HG02759 (cell line): ENCODE measurements around the gene NRIP1.
"Not testable (repeated sequence)": the region's sequence is repeated elsewhere in the genome, so short reads cannot be mapped to it uniquely, and the experiment has no call there.

Experiments used
- ATAC-seq: cut with Tn5 transposase; IDR thresholded peaks from one replicate; pipeline ENCODE4 v1.9.1; 2021; ENCODE audit warnings: mild to moderate bottlenecking, moderate library complexity; ENCODE audit not compliant: unreplicated experiment

NRIP1 gene

GRCh38 chr21:14982336-14982735 is 82.5 kb downstream of the NRIP1 start:
- no peak for ATAC-seq

GRCh38 chr21:14981246-14981645 is 83.6 kb downstream of the NRIP1 start:
- ATAC-seq, result no peak

GRCh38 chr21:14979264-14979663 is 85.5 kb downstream of the NRIP1 start:
- no peak for ATAC-seq

- no peak for ATAC-seq
Measured at GRCh38 chr21:14977814-14978213, 87.0 kb downstream of the NRIP1 start.

- no peak for ATAC-seq
Measured at GRCh38 chr21:14975136-14975919, 89.5 kb downstream of the NRIP1 start.

GRCh38 chr21:14972678-14973077 is 92.1 kb downstream of the NRIP1 start:
- no peak for ATAC-seq

GRCh38 chr21:14968821-14969220 is 96.0 kb downstream of the NRIP1 start:
- ATAC-seq, result no peak

- no peak for ATAC-seq
Measured at GRCh38 chr21:14968029-14968428, 96.8 kb downstream of the NRIP1 start.

- ATAC-seq, result no peak
Measured at GRCh38 chr21:14964621-14965020, 100.2 kb downstream of the NRIP1 start.

- no peak for ATAC-seq
Measured at GRCh38 chr21:14962217-14962616, 102.6 kb downstream of the NRIP1 start.

GRCh38 chr21:14961502-14961901 is 103.3 kb downstream of the NRIP1 start:
- no peak for ATAC-seq

- ATAC-seq, result no peak
Measured at GRCh38 chr21:14959343-14959742, 105.5 kb downstream of the NRIP1 start.

- no peak for ATAC-seq
Measured at GRCh38 chr21:14957836-14958235, 107.0 kb downstream of the NRIP1 start.

- ATAC-seq, result no peak
Measured at GRCh38 chr21:14956807-14957206, 108.0 kb downstream of the NRIP1 start.

- ATAC-seq, result no peak
Measured at GRCh38 chr21:14955936-14956520, 108.8 kb downstream of the NRIP1 start.

- no peak for ATAC-seq
Measured at GRCh38 chr21:14952916-14953315, 111.9 kb downstream of the NRIP1 start.

- ATAC-seq, result no peak
Measured at GRCh38 chr21:14949603-14950002, 115.2 kb downstream of the NRIP1 start.

- ATAC-seq, result no peak
Measured at GRCh38 chr21:14947613-14948160, 117.1 kb downstream of the NRIP1 start.

GRCh38 chr21:14945176-14945575 is 119.6 kb downstream of the NRIP1 start:
- ATAC-seq, result no peak

- ATAC-seq, result no peak
Measured at GRCh38 chr21:14943616-14944015, 121.2 kb downstream of the NRIP1 start.

GRCh38 chr21:14942801-14943490 is 121.9 kb downstream of the NRIP1 start:
- no peak for ATAC-seq

- ATAC-seq, result not testable (repeated sequence)
Measured at GRCh38 chr21:14927324-14927723, 137.5 kb downstream of the NRIP1 start.
